ENCODE measurements around the gene CYP4F2. TPM values are rescaled to one million over a fixed set of nuclear protein-coding genes. Genes with fewer than 3 reads are reported as not detected.

CYP4F2 gene
- not detected for total RNA-seq

GRCh38 chr19:15897738-15898276 is at the start of gene CYP4F2:
TSS of gene CYP4F2 (minus strand) at chr19:15898074. CDS start at chr19:15897611, 463 bp downstream.

DNA sequence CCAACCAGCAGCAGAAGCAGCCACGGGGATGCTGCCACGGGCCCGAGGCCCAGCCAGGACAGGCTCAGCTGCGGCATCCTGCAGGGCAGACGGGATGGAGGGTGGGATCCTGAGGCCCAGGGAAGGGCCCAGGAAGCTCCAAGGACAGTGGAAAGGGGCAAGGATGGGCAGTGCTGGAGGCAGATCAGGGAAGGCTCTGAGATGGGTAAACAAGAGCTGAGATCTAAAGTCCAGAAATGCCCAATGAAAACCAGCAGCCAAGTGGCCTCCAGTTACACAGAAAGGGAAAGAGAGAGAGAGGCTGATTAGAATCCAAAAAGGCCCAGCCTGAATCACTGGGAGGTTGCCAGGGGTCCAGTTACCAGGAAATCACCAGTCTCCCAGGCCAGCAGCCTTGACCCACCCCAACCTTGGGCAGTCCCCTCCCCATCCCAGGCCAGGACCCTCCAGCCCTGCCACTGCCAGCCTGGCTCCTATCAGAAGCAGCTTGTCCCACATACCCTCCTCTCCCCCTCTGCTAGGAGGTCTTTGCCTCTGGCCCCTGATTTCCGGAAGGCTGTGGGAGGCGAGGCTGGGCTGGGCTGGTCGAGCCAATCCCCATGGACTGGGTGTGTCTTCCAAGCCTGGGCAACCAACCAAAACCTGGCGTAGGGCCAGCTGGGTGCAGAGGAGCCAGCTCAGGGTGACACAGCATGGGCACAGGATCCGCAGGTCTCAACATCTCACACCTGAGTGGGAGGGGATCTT is 36.6 kb upstream of the CYP4F2 start, which contains the start of gene CYP4F11:
Gene CYP4F11 (minus strand): TSS at position 198 of the 747 bp plus-strand sequence. CDS start 121 bp downstream, at position 77.

Other genes starting within 250 kb of the CYP4F2 start
- not detected for gene CYP4F12, start 225.0 kb downstream of the CYP4F2 start, total RNA-seq
- not detected for gene OR10H2, start 170.1 kb downstream of the CYP4F2 start, total RNA-seq
- gene OR10H3, start 160.1 kb downstream of the CYP4F2 start, total RNA-seq: not detected
- not detected for gene OR10H5, start 110.4 kb downstream of the CYP4F2 start, total RNA-seq
- not detected for gene OR10H1, start 82.4 kb downstream of the CYP4F2 start, total RNA-seq
- gene CYP4F11, start 36.5 kb upstream of the CYP4F2 start, total RNA-seq: not detected
- not detected for gene OR10H4, start 50.9 kb upstream of the CYP4F2 start, total RNA-seq
- 100 to 1,000 TPM; 334 to 348 TPM for gene TPM4, start 178.4 kb upstream of the CYP4F2 start, total RNA-seq
- 100 to 1,000 TPM; 107 to 112 TPM for gene RAB8A, start 213.8 kb upstream of the CYP4F2 start, total RNA-seq
- 10 to 100 TPM; 38.1 to 40.3 TPM for gene HSH2D, start 245.6 kb upstream of the CYP4F2 start, total RNA-seq